ENCODE data around the gene TDRD5.

TDRD5 gene

GRCh38 chr1:179590671-179591070 lies 961 bp upstream of the TDRD5 start:
- no peaks in the 10 kb centered on the region for H3K9me3 ChIP-seq (ENCODE audit: control insufficient read depth, insufficient read depth, low read length)
- H3K4me3 ChIP-seq (ENCODE audit: low read length) = no peak overlapping the region
- no peaks in the 10 kb centered on the region for H3K9me2 ChIP-seq (replicated peaks; ENCODE audit: control insufficient read depth, low read length)
- H4K20me1 ChIP-seq (ENCODE audit: control insufficient read depth, insufficient read depth, low read depth, low read length) = no peaks in the 10 kb centered on the region
- no peaks in the 10 kb centered on the region for H3K36me3 ChIP-seq (ENCODE audit: control insufficient read depth, low read length)
- no peaks in the 10 kb centered on the region for H3K4me1 ChIP-seq (ENCODE audit: control insufficient read depth, low read length)
- no peaks in the 10 kb centered on the region for H3K79me2 ChIP-seq (ENCODE audit: control insufficient read depth, low read length)
- no peak overlapping the region for H3K27ac ChIP-seq (ENCODE audit: low read depth, low read length)
- no peaks in the 10 kb centered on the region for H3F3A ChIP-seq (ENCODE audit: control insufficient read depth, insufficient read depth)
- no peaks in the 10 kb centered on the region for H3K27me3 ChIP-seq (ENCODE audit: control insufficient read depth, low read length)
- H3K4me2 ChIP-seq (ENCODE audit: low read length) = no peak overlapping the region
- no peak for TF ChIP-seq CTCF (IDR thresholded peaks at IDR 0.05; ENCODE audit: low read depth, low read length, poor library complexity, severe bottlenecking)
- no peak for TF ChIP-seq EZH2phosphoT487 (IDR thresholded peaks at IDR 0.05; ENCODE audit: borderline replicate concordance, low read length)

DNA sequence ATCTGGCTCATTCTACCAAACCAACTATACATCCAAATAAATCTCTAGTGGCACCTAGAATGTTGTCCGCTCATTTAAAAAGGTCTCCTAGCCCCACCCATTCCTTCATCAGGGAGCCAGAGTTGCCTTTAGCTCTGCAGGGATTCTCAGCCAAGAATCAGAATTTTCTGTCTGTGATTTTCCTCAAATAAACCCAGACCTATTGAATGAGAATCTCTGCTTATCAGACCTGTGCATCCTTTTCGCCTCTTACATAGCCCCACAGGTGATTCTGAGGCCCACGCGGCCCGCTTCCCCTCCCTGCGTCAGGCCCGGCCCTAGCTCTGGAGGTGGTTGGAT lies 410 bp upstream of the TDRD5 start:
- Histone ChIP-seq H3K27me3 (ENCODE audit: control insufficient read depth, low read length) (no peaks in the 10 kb centered on the region), H3F3A (ENCODE audit: control insufficient read depth, insufficient read depth) (no peaks in the 10 kb centered on the region), H3K4me3 (ENCODE audit: low read length) (no peak overlapping the region), H3K36me3 (ENCODE audit: control insufficient read depth, low read length) (no peaks in the 10 kb centered on the region), H3K4me1 (ENCODE audit: control insufficient read depth, low read length) (no peaks in the 10 kb centered on the region), H3K9me3 (ENCODE audit: control insufficient read depth, insufficient read depth, low read length) (no peaks in the 10 kb centered on the region), H3K27ac (ENCODE audit: low read depth, low read length) (no peak overlapping the region), H3K79me2 (ENCODE audit: control insufficient read depth, low read length) (no peaks in the 10 kb centered on the region), H3K4me2 (ENCODE audit: low read length) (no peak overlapping the region), H3K9me2 (replicated peaks; ENCODE audit: control insufficient read depth, low read length) (no peaks in the 10 kb centered on the region), H4K20me1 (ENCODE audit: control insufficient read depth, insufficient read depth, low read depth, low read length) (no peaks in the 10 kb centered on the region)
- TF ChIP-seq EZH2phosphoT487 (IDR thresholded peaks at IDR 0.05; ENCODE audit: borderline replicate concordance, low read length) = no peak
- TF ChIP-seq CTCF (IDR thresholded peaks at IDR 0.05; ENCODE audit: low read depth, low read length, poor library complexity, severe bottlenecking) = no peak

DNA sequence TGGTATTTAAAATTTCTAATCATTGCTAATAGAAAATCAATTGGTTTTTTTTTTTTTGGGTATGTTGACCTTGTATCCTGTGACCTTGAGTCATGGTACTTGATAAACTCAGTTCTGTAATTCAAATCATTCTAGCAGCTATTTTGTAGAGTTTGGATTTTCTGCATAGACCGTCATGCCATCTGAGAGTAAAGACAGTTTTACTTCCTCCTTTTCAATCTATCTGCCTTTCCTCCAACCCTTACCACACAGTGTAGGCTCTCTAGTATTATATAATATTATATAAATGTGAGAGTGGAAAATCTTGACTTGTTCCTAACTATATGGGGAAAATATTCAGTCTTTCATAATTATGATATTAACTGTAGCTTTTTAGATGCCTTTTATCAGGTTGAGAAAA lies 7.0 kb downstream of the TDRD5 start:
- Histone ChIP-seq H3K27ac (ENCODE audit: low read depth, low read length) (no peak overlapping the region), H3K36me3 (ENCODE audit: control insufficient read depth, low read length) (no peaks in the 10 kb centered on the region), H3K4me2 (ENCODE audit: low read length) (no peak overlapping the region), H3K9me3 (ENCODE audit: control insufficient read depth, insufficient read depth, low read length) (no peaks in the 10 kb centered on the region), H3F3A (ENCODE audit: control insufficient read depth, insufficient read depth) (no peaks in the 10 kb centered on the region), H3K4me3 (ENCODE audit: low read length) (no peak overlapping the region), H3K79me2 (ENCODE audit: control insufficient read depth, low read length) (no peaks in the 10 kb centered on the region), H3K4me1 (ENCODE audit: control insufficient read depth, low read length) (no peaks in the 10 kb centered on the region), H3K9me2 (replicated peaks; ENCODE audit: control insufficient read depth, low read length) (no peaks in the 10 kb centered on the region), H4K20me1 (ENCODE audit: control insufficient read depth, insufficient read depth, low read depth, low read length) (no peaks in the 10 kb centered on the region), H3K27me3 (ENCODE audit: control insufficient read depth, low read length) (no peaks in the 10 kb centered on the region)
- TF ChIP-seq CTCF (IDR thresholded peaks at IDR 0.05; ENCODE audit: low read depth, low read length, poor library complexity, severe bottlenecking) (no peak), EZH2phosphoT487 (IDR thresholded peaks at IDR 0.05; ENCODE audit: borderline replicate concordance, low read length) (no peak)
